ENCODE results near the gene C2orf69. TPM values are rescaled to one million over a fixed set of nuclear protein-coding genes. Genes with fewer than 3 reads are reported as not detected.

The C2orf69 gene
- total and polyA plus RNA-seq, 2 of the 13 experiments (the other 11 are each of a cell fraction or from before 2014, with no cell fraction given), result 4.8 to 19.3 TPM

DNA sequence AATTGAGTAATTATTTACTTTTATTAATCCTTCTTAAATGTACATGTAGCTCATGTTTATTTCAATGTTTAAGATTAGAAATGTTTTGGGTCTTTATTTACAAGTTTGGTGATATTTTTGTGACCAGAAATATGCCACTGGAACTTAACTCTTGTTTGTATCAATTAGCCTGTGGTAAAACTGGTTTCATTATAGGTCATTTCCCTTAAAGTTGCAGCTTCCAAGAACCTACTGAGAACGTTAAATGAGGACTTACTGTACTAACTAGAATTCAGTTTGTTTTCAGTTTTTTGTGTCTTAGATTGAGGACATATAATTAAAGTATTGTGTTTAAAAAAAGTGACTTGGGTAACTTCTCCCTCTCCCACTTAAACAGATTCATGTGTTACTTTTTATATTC is 39.9 kb downstream of the C2orf69 start:
- no peak for ATAC-seq
- Histone ChIP-seq H4K20me1 (ENCODE audit: insufficient read depth, low read length) (no peaks in the 10 kb centered on the region), H3K4me3 (replicated peaks in 1 of 3; ENCODE audit: insufficient read depth in 1 of 3, low read depth in 2 of 3, low read length in 3 of 3) (no peak overlapping the region), H3K9me3 (ENCODE audit: low read length) (no peaks in the 10 kb centered on the region), H3K79me2 (ENCODE audit: insufficient read depth, low read length) (peaks cover 52% of the 10 kb centered on the region), H3K9ac (ENCODE audit: insufficient read depth, low read depth, low read length) (no peak overlapping the region), H3K4me1 (ENCODE audit: insufficient read depth, low read length) (peaks cover 24% of the 10 kb centered on the region), H2AFZ (ENCODE audit: low read length) (no peak overlapping the region), H3K36me3 (replicated peaks in 1 of 2; ENCODE audit: control insufficient read depth in 1 of 2, insufficient read depth in 2 of 2, low read length in 2 of 2) (peaks cover 13 to 40% of the 10 kb centered on the region in 2 experiments), H3K27me3 (ENCODE audit: control insufficient read depth in 1 of 2, insufficient read depth in 2 of 2, low read length in 2 of 2) (no peaks in the 10 kb centered on the region; a peak in 1 of 5 replicates), H3K4me2 (ENCODE audit: low read depth, low read length) (no peak overlapping the region), H3K27ac (ENCODE audit: extremely low read length, insufficient read depth, low read length) (no peak overlapping the region)
- in situ Hi-C loops (cut with HindIII; ENCODE audit: extremely low pct_ligation_motif_present, low pct_unique_long_range_greater_than_20kb) (loop anchor here (25.0 kb wide), 1 partner anchor 861 kb away; the partner anchor contains the start of gene BZW1), intact Hi-C loops (cut with micrococcal nuclease; ENCODE audit: unreplicated experiment) (no loop called here)
- DNase-seq (ENCODE audit: low spot score), result no peak
- 93% methylated on average over 1 of the region's 1 CpG for WGBS (ENCODE audit: low lambda C conversion rate)
- no TSS peak for BruUV-seq (replicated peaks)
- ChIA-PET CTCF (ENCODE audit: low intra/inter-chr PET ratio, low total read pairs) (no interaction called here), POLR2A (no interaction called here)
- no peak for TF ChIP-seq MTA1 (CRISPR knock-in tag; IDR thresholded peaks at IDR 0.05; ENCODE audit: borderline replicate concordance)
- FAIRE-seq, result no peak

DNA sequence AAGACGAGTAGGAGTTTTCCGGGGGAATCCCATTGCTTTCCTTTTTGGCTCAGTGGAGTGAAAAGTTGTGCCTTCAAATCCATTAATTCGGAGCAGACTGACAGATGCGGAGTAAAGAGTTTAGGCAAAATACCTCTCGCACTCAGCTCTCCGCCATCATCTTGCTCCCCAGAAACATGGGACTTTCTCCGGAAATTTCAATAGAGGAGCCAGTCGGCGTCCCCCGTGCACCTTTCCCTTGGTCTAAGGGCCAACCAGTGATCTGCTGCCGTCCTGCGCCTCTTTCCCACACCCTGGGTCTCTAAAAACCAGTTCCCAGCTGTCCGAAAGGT is 43.9 kb downstream of the C2orf69 start:
- H3K36me3 ChIP-seq (replicated peaks in 1 of 2; ENCODE audit: control insufficient read depth in 1 of 2, insufficient read depth in 2 of 2, low read length in 2 of 2), result peaks cover 5 to 35% of the 10 kb centered on the region in 2 experiments
- intact Hi-C loops (cut with micrococcal nuclease; ENCODE audit: unreplicated experiment) (loop anchor here (2.0 kb wide), 1 partner anchor 44 kb away; the partner anchor contains the start of gene C2orf69), in situ Hi-C loops (cut with HindIII; ENCODE audit: extremely low pct_ligation_motif_present, low pct_unique_long_range_greater_than_20kb) (loop anchor here (25.0 kb wide), 1 partner anchor 857 kb away; the partner anchor contains the start of gene BZW1)
- ChIA-PET POLR2A (interaction anchor here (0.6 to 1.9 kb wide), 2 partner anchors 10 to 694 kb away, joined by 3 to 15 read pairs; no protein-coding TSS in a partner anchor), CTCF (ENCODE audit: low intra/inter-chr PET ratio, low total read pairs) (no interaction called here)
- H3K79me2 ChIP-seq (ENCODE audit: insufficient read depth, low read length), result peaks cover 75% of the 10 kb centered on the region
- H4K20me1 ChIP-seq (ENCODE audit: insufficient read depth, low read length), result peaks cover 9% of the 10 kb centered on the region
- H3K4me1 ChIP-seq (ENCODE audit: insufficient read depth, low read length), result peaks cover 50% of the 10 kb centered on the region
- no peaks in the 10 kb centered on the region; a peak in 1 of 5 replicates for H3K27me3 ChIP-seq (ENCODE audit: control insufficient read depth in 1 of 2, insufficient read depth in 2 of 2, low read length in 2 of 2)
- peak; percentile 83 for ATAC-seq
- peak overlapping the region; percentile 55 for H2AFZ ChIP-seq (ENCODE audit: low read length)
- H3K4me3 ChIP-seq (replicated peaks in 1 of 3; ENCODE audit: insufficient read depth in 1 of 3, low read depth in 2 of 3, low read length in 3 of 3), result peak overlapping the region; percentile 86 to 96 (median 94)
- FAIRE-seq, result no peak
- H3K4me2 ChIP-seq (ENCODE audit: low read depth, low read length), result peak overlapping the region; percentile 90
- DNase-seq (ENCODE audit: low spot score), result peak; percentile 64
- peak overlapping the region; percentile 91 for H3K27ac ChIP-seq (ENCODE audit: extremely low read length, insufficient read depth, low read length)
- H3K9ac ChIP-seq (ENCODE audit: insufficient read depth, low read depth, low read length), result peak overlapping the region; percentile 97
- no peaks in the 10 kb centered on the region for H3K9me3 ChIP-seq (ENCODE audit: low read length)
- WGBS (ENCODE audit: low lambda C conversion rate), result under 1% methylated on average over 13 of the region's 13 CpGs
- BruUV-seq (replicated peaks), result TSS peak; percentile 76
- 0 out of 2 replicates have a peak, but pooled peaks have one; percentile 5 for TF ChIP-seq ZNF557 (CRISPR knock-in tag; IDR thresholded peaks at IDR 0.05)
- TF ChIP-seq, protein P1, sequence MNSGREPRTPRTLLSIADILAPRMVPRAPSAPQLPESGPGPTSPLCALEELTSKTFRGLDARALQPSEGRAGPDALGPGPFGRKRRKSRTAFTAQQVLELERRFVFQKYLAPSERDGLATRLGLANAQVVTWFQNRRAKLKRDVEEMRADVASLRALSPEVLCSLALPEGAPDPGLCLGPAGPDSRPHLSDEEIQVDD (CRISPR knock-in tag; IDR thresholded peaks at IDR 0.05; ENCODE audit: borderline replicate concordance), result no peak
- TF ChIP-seq ZNF354B (CRISPR knock-in tag; IDR thresholded peaks at IDR 0.05), result peak; percentile 32; the same call in 1 of the 2 replicates
- TF ChIP-seq ZNF780A (CRISPR knock-in tag; IDR thresholded peaks at IDR 0.05), result no peak
- TF ChIP-seq SP2 (CRISPR knock-in tag; IDR thresholded peaks at IDR 0.05), result no peak
- TF ChIP-seq, protein P2, sequence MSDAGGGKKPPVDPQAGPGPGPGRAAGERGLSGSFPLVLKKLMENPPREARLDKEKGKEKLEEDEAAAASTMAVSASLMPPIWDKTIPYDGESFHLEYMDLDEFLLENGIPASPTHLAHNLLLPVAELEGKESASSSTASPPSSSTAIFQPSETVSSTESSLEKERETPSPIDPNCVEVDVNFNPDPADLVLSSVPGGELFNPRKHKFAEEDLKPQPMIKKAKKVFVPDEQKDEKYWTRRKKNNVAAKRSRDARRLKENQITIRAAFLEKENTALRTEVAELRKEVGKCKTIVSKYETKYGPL (CRISPR knock-in tag; IDR thresholded peaks at IDR 0.05), result 0 out of 2 replicates have a peak, but pooled peaks have one; percentile 15
- TF ChIP-seq SNAPC2 (CRISPR knock-in tag; IDR thresholded peaks at IDR 0.05), result 0 out of 2 replicates have a peak, but pooled peaks have one; percentile 73
- TF ChIP-seq KDM5B (CRISPR knock-in tag; IDR thresholded peaks at IDR 0.05; ENCODE audit: borderline replicate concordance), result no peak
- TF ChIP-seq ZBTB7B (CRISPR knock-in tag; IDR thresholded peaks at IDR 0.05), result no peak
- 0 out of 2 replicates have a peak, but pooled peaks have one; percentile 76 for TF ChIP-seq TGIF2 (CRISPR knock-in tag; IDR thresholded peaks at IDR 0.05)
- TF ChIP-seq, protein P3, sequence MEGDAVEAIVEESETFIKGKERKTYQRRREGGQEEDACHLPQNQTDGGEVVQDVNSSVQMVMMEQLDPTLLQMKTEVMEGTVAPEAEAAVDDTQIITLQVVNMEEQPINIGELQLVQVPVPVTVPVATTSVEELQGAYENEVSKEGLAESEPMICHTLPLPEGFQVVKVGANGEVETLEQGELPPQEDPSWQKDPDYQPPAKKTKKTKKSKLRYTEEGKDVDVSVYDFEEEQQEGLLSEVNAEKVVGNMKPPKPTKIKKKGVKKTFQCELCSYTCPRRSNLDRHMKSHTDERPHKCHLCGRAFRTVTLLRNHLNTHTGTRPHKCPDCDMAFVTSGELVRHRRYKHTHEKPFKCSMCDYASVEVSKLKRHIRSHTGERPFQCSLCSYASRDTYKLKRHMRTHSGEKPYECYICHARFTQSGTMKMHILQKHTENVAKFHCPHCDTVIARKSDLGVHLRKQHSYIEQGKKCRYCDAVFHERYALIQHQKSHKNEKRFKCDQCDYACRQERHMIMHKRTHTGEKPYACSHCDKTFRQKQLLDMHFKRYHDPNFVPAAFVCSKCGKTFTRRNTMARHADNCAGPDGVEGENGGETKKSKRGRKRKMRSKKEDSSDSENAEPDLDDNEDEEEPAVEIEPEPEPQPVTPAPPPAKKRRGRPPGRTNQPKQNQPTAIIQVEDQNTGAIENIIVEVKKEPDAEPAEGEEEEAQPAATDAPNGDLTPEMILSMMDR (CRISPR knock-in tag; IDR thresholded peaks at IDR 0.05), result no peak
- TF ChIP-seq NCOA1 (CRISPR knock-in tag; IDR thresholded peaks at IDR 0.05), result peak; percentile 18
- TF ChIP-seq CCAR2 (optimal IDR thresholded peaks at IDR 0.05; ENCODE audit: low read depth, low read length), result peak; percentile 16

Data from HepG2 (cell line).